CD14-positive monocyte (primary cell): ENCODE results near the gene HSD17B4. TPM values are rescaled to one million over a fixed set of nuclear protein-coding genes. Genes with fewer than 3 reads are reported as not detected.
"Not testable (repeated sequence)": the region's sequence is repeated elsewhere in the genome, so short reads cannot be mapped to it uniquely, and the experiment has no call there.

ENCODE experiments used
- DNase-seq, 3 donors: peaks; one replicate each; pipeline ENCODE4 v3.0.0-alpha.2; 2011 to 2022
- H2AFZ ChIP-seq: 2 replicates; pipeline ENCODE4 v1.6.0; 2012; ENCODE audit warnings: mild to moderate bottlenecking, low read depth, low read length, inconsistent platforms; ENCODE audit not compliant: insufficient read depth, poor library complexity, severe bottlenecking
- H3K27ac ChIP-seq, 2 donors: 1 replicate in 1 of 2; 2 replicates in 1 of 2; pipeline ENCODE4 v1.5.1; 2012 to 2013; ENCODE audit warnings: low read length in 2 of 2, control low read depth in 1 of 2, inconsistent platforms in 1 of 2, low read depth in 1 of 2, mild to moderate bottlenecking in 1 of 2
- H3K27me3 ChIP-seq, 2 donors: one replicate each; pipeline versions ENCODE4 v1.6.0 to v1.6.1; 2011 to 2013; ENCODE audit warnings: low read length in 2 of 2; ENCODE audit not compliant: control insufficient read depth in 2 of 2, insufficient read depth in 2 of 2
- H3K36me3 ChIP-seq, 2 donors: replicated peaks in 1 of 2; 1 replicate in 1 of 2; 2 replicates in 1 of 2; pipeline versions ENCODE4 v1.5.1 to v1.6.1; 2012 to 2013; ENCODE audit warnings: low read length in 2 of 2, control low read depth in 1 of 2, inconsistent platforms in 1 of 2, mild to moderate bottlenecking in 1 of 2; ENCODE audit not compliant: insufficient read depth in 2 of 2, control insufficient read depth in 1 of 2
- H3K4me1 ChIP-seq, 2 donors: 1 replicate in 1 of 2; 2 replicates in 1 of 2; pipeline versions ENCODE4 v1.5.1 to v1.6.1; 2012 to 2013; ENCODE audit warnings: low read length in 2 of 2, control low read depth in 1 of 2, inconsistent platforms in 1 of 2, mild to moderate bottlenecking in 1 of 2, moderate library complexity in 1 of 2; ENCODE audit not compliant: insufficient read depth in 2 of 2, control insufficient read depth in 1 of 2
- H3K4me2 ChIP-seq: replicated peaks from 2 replicates; pipeline ENCODE3; 2012; ENCODE audit warnings: low read length, moderate library complexity, mild to moderate bottlenecking; ENCODE audit not compliant: poor library complexity, severe bottlenecking; ENCODE audit errors: extremely low read depth
- H3K4me3 ChIP-seq, 3 experiments: fragments of 200-600 bp in 1 of 3; sonication (generic) in 1 of 3; replicated peaks in 1 of 3; 1 replicate in 2 of 3; 2 replicates in 1 of 3; pipeline ENCODE4 v1.5.1; 2011 to 2013; ENCODE audit warnings: low read length in 3 of 3, mild to moderate bottlenecking in 3 of 3, control low read depth in 2 of 3, low read depth in 2 of 3, inconsistent platforms in 1 of 3, moderate library complexity in 1 of 3
- H3K79me2 ChIP-seq: 2 replicates; pipeline ENCODE4 v1.6.0; 2012; ENCODE audit warnings: mild to moderate bottlenecking, control low read depth, inconsistent platforms, low read length, moderate library complexity; ENCODE audit not compliant: insufficient read depth
- H3K9ac ChIP-seq: 2 replicates; pipeline ENCODE4 v1.6.0; 2017; ENCODE audit warnings: low read length, mild to moderate bottlenecking; ENCODE audit not compliant: insufficient read depth, poor library complexity, severe bottlenecking
- H3K9me3 ChIP-seq, 2 donors: replicated peaks in 1 of 2; 1 replicate in 1 of 2; 2 replicates in 1 of 2; pipeline versions ENCODE4 v1.5.1 to v1.6.1; 2012 to 2013; ENCODE audit warnings: low read length in 2 of 2, control low read depth in 1 of 2; ENCODE audit not compliant: control insufficient read depth in 1 of 2, insufficient read depth in 1 of 2
- H4K20me1 ChIP-seq: 2 replicates; pipeline ENCODE4 v1.6.0; 2012; ENCODE audit warnings: mild to moderate bottlenecking, low read length, control low read depth, moderate library complexity; ENCODE audit not compliant: insufficient read depth
- H3K27ac Mint-ChIP-seq, 7 donors: one replicate each; pipeline ENCODE4 v1.8.0; 2020; ENCODE audit warnings: mild to moderate bottlenecking in 7 of 7, mixed read lengths in 7 of 7, moderate library complexity in 6 of 7, inconsistent platforms in 2 of 7
- H3K27me3 Mint-ChIP-seq, 3 donors: one replicate each; pipeline ENCODE4 v1.8.0; 2021 to 2022; ENCODE audit warnings: low read depth in 3 of 3, mild to moderate bottlenecking in 3 of 3, mixed read lengths in 3 of 3, moderate library complexity in 3 of 3, inconsistent platforms in 1 of 3
- H3K36me3 Mint-ChIP-seq, 2 donors: one replicate each; pipeline ENCODE4 v1.8.0; 2020; ENCODE audit warnings: mixed read lengths in 2 of 2, inconsistent platforms in 1 of 2, mild to moderate bottlenecking in 1 of 2
- H3K4me1 Mint-ChIP-seq: one replicate; pipeline ENCODE4 v1.8.0; 2020; ENCODE audit warnings: mild to moderate bottlenecking, mixed read lengths
- H3K4me3 Mint-ChIP-seq, 2 donors: one replicate each; pipeline ENCODE4 v1.8.0; 2020; ENCODE audit warnings: mild to moderate bottlenecking in 2 of 2, mixed read lengths in 2 of 2, moderate library complexity in 1 of 2
- H3K9me3 Mint-ChIP-seq, 7 donors: one replicate each; pipeline ENCODE4 v1.8.0; 2020 to 2022; ENCODE audit warnings: mixed read lengths in 7 of 7, mild to moderate bottlenecking in 6 of 7, moderate library complexity in 6 of 7, inconsistent platforms in 2 of 7
- WGBS: methylation state at CpG from one replicate; pipeline ENCODE4 v1.1.5; 2013; ENCODE audit warnings: missing lambda C conversion rate; ENCODE audit not compliant: insufficient coverage; 5-methylcytosine and 5-hydroxymethylcytosine counted together
- intact Hi-C, 2 donors: fragments of 100-400 bp; cut with micrococcal nuclease; formaldehyde crosslinking; loops; one replicate each; pipeline versions ENCODE4 v1.15.0 to v1.15.1; 2023
- polyA plus RNA-seq, 3 donors: library from polyadenylated mRNA; depleted of rRNA in 1 of 3; unstranded in 2 of 3; stranded (reverse) in 1 of 3; fragments of 300-500 nt in 2 of 3; fragments of >200 nt in 1 of 3; fragmentation: Illumina TruSeq in 2 of 3; gene quantifications; 1 replicate in 2 of 3; 2 replicates in 1 of 3; pipeline ENCODE4 v1.2.3, GENCODE V29; 2012 to 2021
- TF ChIP-seq, protein P1 (sequence below): fragments of 200-600 bp; IDR thresholded peaks from one replicate; pipeline ENCODE4 v1.8.0; 2022; ENCODE audit warnings: antibody characterized with exemption, mild to moderate bottlenecking

HSD17B4 gene
- polyA plus RNA-seq, 3 donors: 78.2 to 167 (median 158) TPM

DNA sequence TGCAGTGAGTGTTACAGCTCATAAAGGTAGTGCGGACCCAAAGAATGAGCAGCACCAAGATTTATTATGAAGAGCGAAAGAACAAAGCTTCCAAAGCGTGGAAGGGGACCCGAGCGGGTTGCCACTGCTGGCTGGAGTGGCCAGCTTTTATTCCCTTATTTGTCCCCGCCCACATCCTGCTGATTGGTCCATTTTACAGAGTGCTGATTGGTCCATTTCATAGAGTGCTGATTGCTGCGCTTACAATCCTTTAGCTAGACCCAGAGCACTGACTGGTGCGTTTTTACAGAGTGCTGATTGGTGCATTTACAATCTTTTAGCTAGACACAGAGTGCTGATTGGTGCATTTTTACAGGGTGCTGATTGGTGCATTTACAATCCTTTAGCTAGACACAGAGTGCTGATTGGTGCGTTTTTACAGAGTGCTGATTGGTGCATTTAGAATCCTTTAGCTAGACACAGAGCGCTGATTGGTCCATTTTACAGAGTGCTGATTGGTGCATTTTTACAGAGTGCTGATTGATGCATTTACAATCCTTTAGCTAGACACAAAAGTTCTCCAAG is 19.5 kb upstream of the HSD17B4 start:
- H3K4me2 ChIP-seq, intact Hi-C loops, H3K4me3 Mint-ChIP-seq, H2AFZ ChIP-seq, DNase-seq, H4K20me1 ChIP-seq, H3K36me3 Mint-ChIP-seq, H3K4me3 ChIP-seq, H3K79me2 ChIP-seq, H3K27ac ChIP-seq, H3K27me3 ChIP-seq, H3K27ac Mint-ChIP-seq, H3K27me3 Mint-ChIP-seq, H3K9ac ChIP-seq, H3K36me3 ChIP-seq, H3K9me3 ChIP-seq: not testable (repeated sequence)
- peaks cover 33% of the 10 kb centered on the region for H3K4me1 Mint-ChIP-seq
- peaks cover 21% of the 10 kb centered on the region in 2 donors for H3K4me1 ChIP-seq
- 100% methylated on average over 8 of the region's 10 CpGs for WGBS
- peaks cover 0 to 14% (median 8%) of the 10 kb centered on the region in 7 donors for H3K9me3 Mint-ChIP-seq

DNA sequence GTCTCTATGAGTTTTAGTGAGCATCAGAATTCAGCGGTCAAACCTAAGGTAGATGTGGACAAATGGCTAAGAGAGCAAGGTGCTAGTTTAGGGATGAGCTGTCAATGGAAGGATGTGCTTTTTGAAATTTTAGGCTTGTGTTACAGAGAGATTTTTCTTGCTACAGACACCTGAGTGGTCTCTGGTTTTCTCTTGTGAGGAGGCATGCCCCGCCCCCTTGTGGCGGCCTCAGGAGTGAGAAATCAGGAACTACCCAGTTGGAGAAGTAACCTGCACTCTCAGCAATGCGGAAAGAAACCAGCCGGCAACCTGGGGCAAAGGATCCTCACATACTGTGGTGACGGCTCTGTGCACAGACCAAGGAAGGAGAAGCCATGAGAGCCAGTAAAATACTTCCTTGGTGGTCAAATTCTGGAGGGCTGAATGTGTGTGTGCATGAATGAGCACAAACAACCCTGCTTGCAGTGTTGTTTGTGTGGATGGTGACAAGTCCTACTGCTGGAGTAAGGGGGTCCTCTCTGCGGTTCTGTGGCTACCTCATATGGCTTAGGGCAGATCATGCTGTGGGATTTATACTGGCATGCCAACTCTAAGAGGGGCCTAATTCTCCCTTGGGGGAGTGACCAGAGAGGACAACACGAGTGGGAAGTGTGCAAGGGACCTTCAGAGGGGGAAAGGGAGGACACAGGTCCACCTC is 16.7 kb upstream of the HSD17B4 start:
- WGBS: 0% methylated on average over 5 of the region's 8 CpGs
- Mint-ChIP-seq H3K9me3 (peaks cover 0 to 14% (median 8%) of the 10 kb centered on the region in 7 donors), H3K36me3 (peaks cover 0 to 3% of the 10 kb centered on the region in 2 donors), H3K4me1 (peaks cover 42% of the 10 kb centered on the region), H3K4me3 (peak overlapping the region in 1 of 2 donors; percentile 35), H3K27me3 (peaks cover 0 to 5% (median 0%) of the 10 kb centered on the region in 3 donors), H3K27ac (peak overlapping the region in 6 of 7 donors; percentile 25 to 74 (median 37))
- H3K9me3 ChIP-seq: peaks cover 5% of the 10 kb centered on the region in 2 donors
- no peaks in the 10 kb centered on the region for H4K20me1 ChIP-seq
- H3K27ac ChIP-seq: no peak overlapping the region
- TF ChIP-seq, protein P1, sequence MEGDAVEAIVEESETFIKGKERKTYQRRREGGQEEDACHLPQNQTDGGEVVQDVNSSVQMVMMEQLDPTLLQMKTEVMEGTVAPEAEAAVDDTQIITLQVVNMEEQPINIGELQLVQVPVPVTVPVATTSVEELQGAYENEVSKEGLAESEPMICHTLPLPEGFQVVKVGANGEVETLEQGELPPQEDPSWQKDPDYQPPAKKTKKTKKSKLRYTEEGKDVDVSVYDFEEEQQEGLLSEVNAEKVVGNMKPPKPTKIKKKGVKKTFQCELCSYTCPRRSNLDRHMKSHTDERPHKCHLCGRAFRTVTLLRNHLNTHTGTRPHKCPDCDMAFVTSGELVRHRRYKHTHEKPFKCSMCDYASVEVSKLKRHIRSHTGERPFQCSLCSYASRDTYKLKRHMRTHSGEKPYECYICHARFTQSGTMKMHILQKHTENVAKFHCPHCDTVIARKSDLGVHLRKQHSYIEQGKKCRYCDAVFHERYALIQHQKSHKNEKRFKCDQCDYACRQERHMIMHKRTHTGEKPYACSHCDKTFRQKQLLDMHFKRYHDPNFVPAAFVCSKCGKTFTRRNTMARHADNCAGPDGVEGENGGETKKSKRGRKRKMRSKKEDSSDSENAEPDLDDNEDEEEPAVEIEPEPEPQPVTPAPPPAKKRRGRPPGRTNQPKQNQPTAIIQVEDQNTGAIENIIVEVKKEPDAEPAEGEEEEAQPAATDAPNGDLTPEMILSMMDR: peak; percentile 85
- peak; percentile 69 to 80 (median 76) for DNase-seq
- H3K79me2 ChIP-seq: no peaks in the 10 kb centered on the region
- H3K36me3 ChIP-seq: no peaks in the 10 kb centered on the region
- H3K9ac ChIP-seq: no peak overlapping the region
- H3K4me1 ChIP-seq: peaks cover 24 to 30% of the 10 kb centered on the region in 2 donors
- no peak overlapping the region for H3K4me3 ChIP-seq
- peak overlapping the region; percentile 24 for H3K4me2 ChIP-seq
- H2AFZ ChIP-seq: peak overlapping the region; percentile 23
- H3K27me3 ChIP-seq: no peaks in the 10 kb centered on the region
- intact Hi-C loops: loop anchor here in 1 of 2 donors (5.0 kb wide), 1 partner anchor 448 kb away; the partner anchor contains the start of gene DTWD2

DNA sequence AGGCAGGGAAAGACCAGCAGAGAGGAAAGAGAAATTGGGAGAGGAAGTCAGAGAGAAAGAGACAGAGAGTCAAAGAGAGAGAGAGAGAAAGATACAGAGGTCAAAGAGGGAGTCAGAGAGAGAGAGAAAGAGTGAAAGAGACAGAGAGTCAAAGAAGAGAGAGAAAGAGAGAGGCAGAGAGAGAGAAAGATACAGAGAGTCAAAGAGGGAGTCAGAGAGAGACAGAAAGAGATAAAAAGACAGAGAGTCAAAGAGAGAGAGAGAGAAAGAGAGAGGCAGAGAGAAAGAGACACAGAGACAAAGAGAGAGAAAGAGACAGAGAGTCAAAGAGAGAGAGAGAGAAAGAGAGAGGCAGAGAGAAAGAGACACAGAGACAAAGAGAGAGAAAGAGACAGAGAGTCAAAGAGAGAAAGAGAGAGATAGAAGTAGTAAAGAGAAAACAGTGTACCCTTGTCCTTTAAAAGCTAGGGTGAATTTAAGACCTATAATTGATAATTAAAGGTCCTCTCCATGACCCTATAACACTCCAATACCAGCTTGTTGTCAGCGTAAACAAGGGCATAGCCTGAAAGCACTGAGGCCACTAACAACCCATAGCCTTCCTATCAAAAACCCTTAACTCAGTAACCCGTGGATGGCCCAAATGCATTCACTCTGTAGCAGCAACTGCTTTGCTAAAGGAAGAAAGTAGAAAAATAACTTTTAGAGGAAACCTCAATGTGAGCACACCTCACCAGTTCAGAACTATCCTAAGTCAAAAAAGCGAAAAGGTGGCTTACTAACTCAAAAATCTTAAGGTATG is 14.3 kb upstream of the HSD17B4 start:
- peaks cover 24 to 30% of the 10 kb centered on the region in 2 donors for H3K4me1 ChIP-seq
- H2AFZ ChIP-seq, H3K36me3 ChIP-seq, H3K27me3 ChIP-seq, H3K27me3 Mint-ChIP-seq, H3K27ac ChIP-seq, H3K36me3 Mint-ChIP-seq, H3K4me3 Mint-ChIP-seq, H3K9me3 Mint-ChIP-seq, H3K9ac ChIP-seq, DNase-seq, H4K20me1 ChIP-seq, H3K79me2 ChIP-seq, H3K9me3 ChIP-seq: not testable (repeated sequence)
- intact Hi-C loops: loop anchor here in 1 of 2 donors (5.0 kb wide), 1 partner anchor 451 kb away; the partner anchor contains the start of gene DTWD2
- Mint-ChIP-seq H3K4me1 (peaks cover 43% of the 10 kb centered on the region), H3K27ac (peak overlapping the region in 3 of 7 donors; percentile 43 to 58 (median 49))
- 67% methylated on average over 1 of the region's 3 CpGs for WGBS
- H3K4me2 ChIP-seq: peak overlapping the region; percentile 69
- peak overlapping the region in 1 of 3 experiments; percentile 74 for H3K4me3 ChIP-seq
